Stimulated activated naive CD8-positive, alpha-beta T cell treated with anti-CD3 and anti-CD28 coated beads, Interleukin-15, amount 100 ng/mL, for 72 hours (primary cell): Measurements from ENCODE around the gene MMP3.

Experiments
- ATAC-seq: fragments of 150-1000 bp; cut with Tn5 transposase; 2 replicates; pipeline ENCODE4 v1.10.0; 2021; ENCODE audit warnings: mild to moderate bottlenecking, moderate library complexity
- DNase-seq, 2 donors: peaks; one replicate each; pipeline ENCODE4 v3.0.0; 2021 to 2022
- H3K27ac Mint-ChIP-seq, 2 donors: one replicate each; pipeline ENCODE4 v1.8.0; 2022; ENCODE audit warnings: mild to moderate bottlenecking in 2 of 2, mixed read lengths in 2 of 2, moderate library complexity in 2 of 2
- H3K27me3 Mint-ChIP-seq: one replicate; pipeline ENCODE4 v1.8.0; 2022; ENCODE audit warnings: mixed read lengths
- H3K4me1 Mint-ChIP-seq: one replicate; pipeline ENCODE4 v1.8.0; 2022; ENCODE audit warnings: mild to moderate bottlenecking, mixed read lengths
- H3K4me3 Mint-ChIP-seq, 2 donors: one replicate each; pipeline ENCODE4 v1.8.0; 2022; ENCODE audit warnings: mild to moderate bottlenecking in 2 of 2, mixed read lengths in 2 of 2, moderate library complexity in 1 of 2
- H3K9me3 Mint-ChIP-seq, 2 donors: one replicate each; pipeline ENCODE4 v1.8.0; 2022; ENCODE audit warnings: mixed read lengths in 2 of 2

MMP3 gene

GRCh38 chr11:102810950-102811660 is 32.3 kb downstream of the MMP3 start:
- H3K27ac Mint-ChIP-seq: no peak overlapping the region
- ATAC-seq (no peak), DNase-seq (no peak)
- no peaks in the 10 kb centered on the region for H3K4me1 Mint-ChIP-seq
- H3K4me3 Mint-ChIP-seq: no peak overlapping the region
- H3K9me3 Mint-ChIP-seq: peaks cover 0 to 16% of the 10 kb centered on the region in 2 donors
- peaks cover 11% of the 10 kb centered on the region for H3K27me3 Mint-ChIP-seq

GRCh38 chr11:102809971-102810370 is 33.4 kb downstream of the MMP3 start:
- Mint-ChIP-seq H3K27ac (no peak overlapping the region), H3K4me1 (no peaks in the 10 kb centered on the region), H3K27me3 (peaks cover 11% of the 10 kb centered on the region), H3K4me3 (no peak overlapping the region), H3K9me3 (peaks cover 0 to 8% of the 10 kb centered on the region in 2 donors)
- DNase-seq: no peak
- ATAC-seq: no peak

GRCh38 chr11:102807921-102808320 is 35.5 kb downstream of the MMP3 start:
- Mint-ChIP-seq H3K4me1 (no peaks in the 10 kb centered on the region), H3K4me3 (no peak overlapping the region), H3K9me3 (peaks cover 0 to 8% of the 10 kb centered on the region in 2 donors), H3K27me3 (peaks cover 20% of the 10 kb centered on the region), H3K27ac (no peak overlapping the region)
- DNase-seq: peak in 1 of 2 donors; percentile 18
- peak; percentile 79 for ATAC-seq

GRCh38 chr11:102806296-102806695 is 37.1 kb downstream of the MMP3 start:
- Mint-ChIP-seq H3K4me1 (no peaks in the 10 kb centered on the region), H3K27me3 (peaks cover 20% of the 10 kb centered on the region), H3K9me3 (peaks cover 0 to 8% of the 10 kb centered on the region in 2 donors), H3K4me3 (no peak overlapping the region), H3K27ac (no peak overlapping the region)
- ATAC-seq: no peak
- no peak for DNase-seq

GRCh38 chr11:102802341-102802740 is 41.1 kb downstream of the MMP3 start:
- no peaks in the 10 kb centered on the region for H3K4me1 Mint-ChIP-seq
- H3K9me3 Mint-ChIP-seq: peaks cover 0 to 3% of the 10 kb centered on the region in 2 donors
- H3K27ac Mint-ChIP-seq: no peak overlapping the region
- peaks cover 12% of the 10 kb centered on the region for H3K27me3 Mint-ChIP-seq
- no peak for DNase-seq
- no peak for ATAC-seq
- no peak overlapping the region for H3K4me3 Mint-ChIP-seq

- H3K27me3 Mint-ChIP-seq: peaks cover 9% of the 10 kb centered on the region
These were observed 42.6 kb downstream of the MMP3 start for GRCh38 chr11:102800767-102801166.

GRCh38 chr11:102799681-102800340 is 43.6 kb downstream of the MMP3 start:
- H3K4me3 Mint-ChIP-seq: no peak overlapping the region
- ATAC-seq: no peak
- no peak overlapping the region for H3K27ac Mint-ChIP-seq
- H3K27me3 Mint-ChIP-seq: peaks cover 9% of the 10 kb centered on the region
- H3K9me3 Mint-ChIP-seq: no peaks in the 10 kb centered on the region
- no peak for DNase-seq
- no peaks in the 10 kb centered on the region for H3K4me1 Mint-ChIP-seq

More at GRCh38 chr11:102800767-102801166, 42.6 kb downstream of the MMP3 start:
- Mint-ChIP-seq H3K9me3 (no peaks in the 10 kb centered on the region), H3K27ac (no peak overlapping the region), H3K4me1 (no peaks in the 10 kb centered on the region), H3K4me3 (no peak overlapping the region)
- no peak for DNase-seq
- no peak for ATAC-seq

- no peaks in the 10 kb centered on the region for H3K27me3 Mint-ChIP-seq
- no peak within 1 kb of the TSS for H3K4me3 Mint-ChIP-seq
- peaks cover 8% of the 10 kb centered on the region for H3K4me1 Mint-ChIP-seq
- DNase-seq: no peak
- no peaks in the 10 kb centered on the region for H3K9me3 Mint-ChIP-seq
- ATAC-seq: no peak
- peak within 1 kb of the TSS in 1 of 2 donors; percentile 33 for H3K27ac Mint-ChIP-seq
These were observed 45.2 kb downstream of the MMP3 start, which contains the start of gene MMP1 for GRCh38 chr11:102798012-102798746. TSS of gene MMP1 (minus strand) at chr11:102798160. CDS start at chr11:102798092, 68 bp downstream.

- peak; percentile 43 to 64 for DNase-seq
- H3K27me3 Mint-ChIP-seq: peaks cover 3% of the 10 kb centered on the region
- peak; percentile 92 for ATAC-seq
These were observed 49.0 kb downstream of the MMP3 start for GRCh38 chr11:102794382-102794781.

GRCh38 chr11:102793677-102794290 is 49.6 kb downstream of the MMP3 start:
- Mint-ChIP-seq H3K4me3 (no peak overlapping the region), H3K27ac (peak overlapping the region; percentile 89 to 90), H3K9me3 (no peaks in the 10 kb centered on the region), H3K27me3 (peaks cover 7% of the 10 kb centered on the region), H3K4me1 (peaks cover 8% of the 10 kb centered on the region)
- DNase-seq (no peak), ATAC-seq (no peak)

More at GRCh38 chr11:102794382-102794781, 49.0 kb downstream of the MMP3 start:
- peak overlapping the region; percentile 89 to 90 for H3K27ac Mint-ChIP-seq
- no peaks in the 10 kb centered on the region for H3K9me3 Mint-ChIP-seq
- H3K4me3 Mint-ChIP-seq: no peak overlapping the region
- peaks cover 8% of the 10 kb centered on the region for H3K4me1 Mint-ChIP-seq

GRCh38 chr11:102792604-102793003 is 50.8 kb downstream of the MMP3 start:
- ATAC-seq (no peak), DNase-seq (no peak)
- Mint-ChIP-seq H3K27me3 (peaks cover 7% of the 10 kb centered on the region), H3K27ac (no peak overlapping the region), H3K9me3 (no peaks in the 10 kb centered on the region), H3K4me3 (no peak overlapping the region), H3K4me1 (peaks cover 8% of the 10 kb centered on the region)

GRCh38 chr11:102791271-102792036 is 52.0 kb downstream of the MMP3 start:
- H3K27me3 Mint-ChIP-seq: peaks cover 7% of the 10 kb centered on the region
- no peaks in the 10 kb centered on the region for H3K9me3 Mint-ChIP-seq
- no peak overlapping the region for H3K4me3 Mint-ChIP-seq
- no peak for DNase-seq
- no peak for ATAC-seq
- no peak overlapping the region for H3K27ac Mint-ChIP-seq
- peaks cover 8% of the 10 kb centered on the region for H3K4me1 Mint-ChIP-seq

GRCh38 chr11:102788334-102788995 is 54.9 kb downstream of the MMP3 start:
- ATAC-seq: no peak
- Mint-ChIP-seq H3K27me3 (peaks cover 7% of the 10 kb centered on the region), H3K27ac (no peak overlapping the region), H3K4me3 (no peak overlapping the region), H3K4me1 (no peaks in the 10 kb centered on the region), H3K9me3 (no peaks in the 10 kb centered on the region)
- no peak for DNase-seq
